Measurements from ENCODE around the gene TMEM184B.

The TMEM184B gene

DNA sequence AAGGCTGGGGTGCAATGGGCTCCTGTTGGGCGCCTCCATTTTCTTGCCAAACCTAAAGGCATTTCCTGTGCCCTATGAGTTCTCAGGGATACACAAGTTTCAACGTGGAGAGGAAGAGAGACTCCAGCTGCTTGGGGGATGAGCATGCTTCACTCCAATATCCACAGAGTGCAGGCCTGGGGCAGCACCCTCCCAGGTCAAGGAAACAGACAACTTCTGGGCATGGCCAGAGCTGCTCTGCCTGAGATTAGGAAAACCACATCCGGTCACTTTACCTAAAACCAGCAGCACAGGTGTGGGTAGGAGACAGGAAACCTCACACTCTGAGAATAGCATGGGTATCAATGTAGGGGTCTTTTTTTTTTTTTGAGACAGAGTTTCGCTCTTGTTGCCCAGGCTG, 28.7 kb downstream of the TMEM184B start:
- no peak for DNase-seq (ENCODE audit: extremely low read depth, low read depth)
- TF ChIP-seq, protein P1, sequence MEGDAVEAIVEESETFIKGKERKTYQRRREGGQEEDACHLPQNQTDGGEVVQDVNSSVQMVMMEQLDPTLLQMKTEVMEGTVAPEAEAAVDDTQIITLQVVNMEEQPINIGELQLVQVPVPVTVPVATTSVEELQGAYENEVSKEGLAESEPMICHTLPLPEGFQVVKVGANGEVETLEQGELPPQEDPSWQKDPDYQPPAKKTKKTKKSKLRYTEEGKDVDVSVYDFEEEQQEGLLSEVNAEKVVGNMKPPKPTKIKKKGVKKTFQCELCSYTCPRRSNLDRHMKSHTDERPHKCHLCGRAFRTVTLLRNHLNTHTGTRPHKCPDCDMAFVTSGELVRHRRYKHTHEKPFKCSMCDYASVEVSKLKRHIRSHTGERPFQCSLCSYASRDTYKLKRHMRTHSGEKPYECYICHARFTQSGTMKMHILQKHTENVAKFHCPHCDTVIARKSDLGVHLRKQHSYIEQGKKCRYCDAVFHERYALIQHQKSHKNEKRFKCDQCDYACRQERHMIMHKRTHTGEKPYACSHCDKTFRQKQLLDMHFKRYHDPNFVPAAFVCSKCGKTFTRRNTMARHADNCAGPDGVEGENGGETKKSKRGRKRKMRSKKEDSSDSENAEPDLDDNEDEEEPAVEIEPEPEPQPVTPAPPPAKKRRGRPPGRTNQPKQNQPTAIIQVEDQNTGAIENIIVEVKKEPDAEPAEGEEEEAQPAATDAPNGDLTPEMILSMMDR (IDR thresholded peaks at IDR 0.05; ENCODE audit: low read depth, low read length) = no peak

DNA sequence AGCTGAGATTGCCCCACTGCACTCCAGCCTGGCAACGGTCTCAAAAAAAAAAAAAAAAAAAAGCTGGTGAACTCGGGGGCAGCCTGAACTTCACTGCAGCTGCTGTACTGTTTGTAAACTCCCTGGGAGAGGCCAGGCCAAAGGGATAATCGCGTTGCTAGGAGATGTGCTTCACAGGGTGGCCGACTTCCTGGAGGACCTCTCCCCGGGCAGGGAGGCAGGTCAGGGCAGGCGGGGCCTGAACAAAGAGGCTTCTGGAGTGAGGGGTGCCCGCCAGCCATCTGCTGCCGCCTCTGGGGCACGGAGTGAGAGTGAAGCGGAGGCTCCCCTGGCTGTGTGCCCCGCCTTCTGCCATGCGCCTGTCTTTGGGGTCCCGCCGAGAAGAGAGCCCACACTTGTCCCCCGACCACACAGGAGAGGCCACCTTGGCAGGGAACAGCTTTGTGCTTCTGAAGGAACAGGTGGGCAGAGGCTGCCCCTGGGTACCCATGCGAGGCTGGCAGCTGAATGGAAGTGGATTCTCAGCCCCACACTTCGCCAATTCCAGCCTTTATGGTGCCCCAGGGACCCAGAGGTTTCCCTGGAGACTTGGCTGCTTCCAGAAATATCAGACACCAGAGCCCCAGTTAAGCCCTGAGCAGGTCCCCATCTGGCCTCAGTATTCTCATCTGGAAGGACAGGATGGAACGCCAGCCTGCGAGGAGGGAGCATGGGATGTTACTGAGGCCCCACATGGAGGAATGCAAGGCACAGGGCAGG, 29.6 kb downstream of the TMEM184B start:
- TF ChIP-seq, protein P1 (IDR thresholded peaks at IDR 0.05; ENCODE audit: low read depth, low read length) = no peak
- no peak for DNase-seq (ENCODE audit: extremely low read depth, low read depth)

DNA sequence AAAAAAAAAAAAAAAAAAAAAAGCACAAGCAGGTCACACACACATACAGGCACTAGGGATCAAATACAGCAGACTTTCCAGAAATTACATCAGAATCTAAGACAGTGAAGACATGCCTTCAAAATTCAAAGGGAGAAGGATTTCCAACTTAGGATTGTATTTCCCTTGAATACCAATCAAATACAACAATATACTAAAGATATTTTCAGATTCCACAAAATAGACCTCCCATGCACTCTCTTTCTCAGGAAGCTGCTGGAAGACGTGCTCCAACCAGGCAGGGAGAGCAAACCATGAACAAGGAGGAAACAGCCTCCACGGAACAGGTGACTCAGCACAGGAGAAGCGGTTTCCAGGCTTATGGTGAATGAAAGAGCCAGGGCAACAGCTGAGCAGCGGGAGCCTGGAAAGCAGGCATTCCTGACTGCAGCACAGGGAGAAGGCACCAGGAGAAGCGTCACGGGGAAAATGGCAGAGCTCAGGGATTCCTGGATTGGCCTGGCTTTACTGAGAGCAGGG, 32.0 kb downstream of the TMEM184B start:
- TF ChIP-seq, protein P1 (IDR thresholded peaks at IDR 0.05; ENCODE audit: low read depth, low read length) = no peak
- DNase-seq (ENCODE audit: extremely low read depth, low read depth) = no peak

DNA sequence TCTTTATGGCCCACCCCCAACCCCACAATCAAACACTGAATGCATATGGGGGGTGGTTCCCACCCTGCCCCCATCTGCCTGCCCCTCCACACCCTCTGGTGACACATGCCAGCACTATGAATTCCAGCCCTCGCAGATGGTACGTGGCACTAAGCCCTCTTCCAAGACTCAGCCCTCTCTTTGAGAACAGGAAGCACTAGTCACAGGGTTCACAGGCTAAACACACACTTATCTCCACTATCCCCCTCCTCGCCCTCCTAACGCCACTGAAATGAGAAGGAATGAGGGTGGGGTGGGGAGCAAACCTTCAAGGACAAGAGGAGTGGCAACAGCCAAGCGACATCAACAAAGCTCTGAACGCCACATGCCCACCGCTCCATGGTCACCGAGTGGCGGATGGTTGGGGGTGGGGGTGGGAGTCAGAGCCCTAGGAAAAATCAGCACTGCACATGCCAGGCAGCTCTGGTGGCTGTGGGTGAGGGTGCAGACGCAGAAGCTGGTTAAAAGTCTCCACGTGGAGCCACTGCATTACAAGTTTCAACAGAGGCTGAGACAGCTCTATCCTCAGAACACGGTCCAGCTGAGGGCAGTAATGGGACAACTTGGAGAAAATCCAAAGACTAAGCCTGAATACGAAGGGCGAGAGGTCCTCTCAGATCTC, 33.6 kb downstream of the TMEM184B start:
- TF ChIP-seq, protein P1 (IDR thresholded peaks at IDR 0.05; ENCODE audit: low read depth, low read length) = peak; percentile 38
- DNase-seq (ENCODE audit: extremely low read depth, low read depth) = peak; percentile 79

DNA sequence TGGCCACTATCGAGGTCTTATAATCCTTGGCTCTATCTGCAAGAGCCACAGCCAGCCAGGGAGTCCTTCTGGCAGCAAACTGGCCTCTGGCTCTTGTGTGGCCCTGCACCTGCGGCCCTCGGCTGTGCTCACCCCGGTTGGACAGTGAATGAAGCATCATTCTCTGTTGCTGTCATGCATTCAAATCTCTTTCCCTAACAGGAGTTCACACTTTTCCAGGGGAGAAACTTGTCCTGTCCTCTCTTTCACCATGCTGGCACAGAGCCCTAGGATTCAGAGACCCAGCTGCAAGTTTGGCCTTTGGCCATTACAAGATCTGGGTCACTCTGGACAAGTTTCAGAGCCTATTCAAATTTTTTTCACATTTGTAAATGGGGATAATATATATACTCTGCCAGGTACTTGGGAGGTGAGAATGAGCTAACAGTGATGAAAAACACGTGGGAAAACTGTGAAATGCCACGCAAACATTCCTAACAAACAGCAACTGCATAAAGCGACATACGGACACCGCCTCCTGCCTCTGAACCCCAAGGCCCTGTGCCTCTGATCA, 34.2 kb downstream of the TMEM184B start:
- TF ChIP-seq, protein P1 (IDR thresholded peaks at IDR 0.05; ENCODE audit: low read depth, low read length) = no peak
- no peak for DNase-seq (ENCODE audit: extremely low read depth, low read depth)

DNA sequence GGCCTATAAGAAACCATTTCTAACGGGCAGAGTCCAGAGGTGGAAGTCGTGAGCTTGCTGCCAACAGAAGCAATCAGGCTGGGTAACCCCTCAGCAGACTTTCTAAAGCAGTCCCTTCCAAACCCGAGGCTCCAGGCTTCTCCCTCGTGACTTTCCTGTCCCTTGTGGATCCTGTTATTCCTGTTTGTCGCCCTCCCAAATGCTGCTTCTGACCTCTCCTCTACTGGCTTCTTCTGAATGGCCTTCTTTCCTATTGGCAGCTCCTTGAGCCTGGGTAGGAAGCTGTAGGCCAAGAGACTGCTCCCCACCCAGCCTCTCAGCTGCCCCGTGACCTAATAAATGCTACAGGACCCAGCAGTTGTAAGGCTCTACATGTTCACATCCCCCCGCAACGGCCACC, 36.0 kb downstream of the TMEM184B start:
- no peak for DNase-seq (ENCODE audit: extremely low read depth, low read depth)
- TF ChIP-seq, protein P1 (IDR thresholded peaks at IDR 0.05; ENCODE audit: low read depth, low read length) = no peak
